SU-DHL-6 (cell line): Measurements from ENCODE around the gene SUSD2.

Experiments
- EZH2phosphoT487 ChIP-seq: fragments of 200-600 bp; sonication (generic), shearing (Covaris generic); conservative IDR thresholded peaks from 2 replicates; pipeline ENCODE4 v1.6.1; 2018; ENCODE audit warnings: mild to moderate bottlenecking, antibody characterized with exemption, low read length, moderate library complexity, mixed read lengths
- TF ChIP-seq, protein P1 (sequence below): fragments of 200-600 bp; sonication (generic); IDR thresholded peaks from one replicate; pipeline ENCODE4 v1.5.1; 2017; ENCODE audit warnings: antibody characterized with exemption, mild to moderate bottlenecking, low read length, moderate library complexity; ENCODE audit not compliant: insufficient read depth, poor library complexity, severe bottlenecking

DNA sequence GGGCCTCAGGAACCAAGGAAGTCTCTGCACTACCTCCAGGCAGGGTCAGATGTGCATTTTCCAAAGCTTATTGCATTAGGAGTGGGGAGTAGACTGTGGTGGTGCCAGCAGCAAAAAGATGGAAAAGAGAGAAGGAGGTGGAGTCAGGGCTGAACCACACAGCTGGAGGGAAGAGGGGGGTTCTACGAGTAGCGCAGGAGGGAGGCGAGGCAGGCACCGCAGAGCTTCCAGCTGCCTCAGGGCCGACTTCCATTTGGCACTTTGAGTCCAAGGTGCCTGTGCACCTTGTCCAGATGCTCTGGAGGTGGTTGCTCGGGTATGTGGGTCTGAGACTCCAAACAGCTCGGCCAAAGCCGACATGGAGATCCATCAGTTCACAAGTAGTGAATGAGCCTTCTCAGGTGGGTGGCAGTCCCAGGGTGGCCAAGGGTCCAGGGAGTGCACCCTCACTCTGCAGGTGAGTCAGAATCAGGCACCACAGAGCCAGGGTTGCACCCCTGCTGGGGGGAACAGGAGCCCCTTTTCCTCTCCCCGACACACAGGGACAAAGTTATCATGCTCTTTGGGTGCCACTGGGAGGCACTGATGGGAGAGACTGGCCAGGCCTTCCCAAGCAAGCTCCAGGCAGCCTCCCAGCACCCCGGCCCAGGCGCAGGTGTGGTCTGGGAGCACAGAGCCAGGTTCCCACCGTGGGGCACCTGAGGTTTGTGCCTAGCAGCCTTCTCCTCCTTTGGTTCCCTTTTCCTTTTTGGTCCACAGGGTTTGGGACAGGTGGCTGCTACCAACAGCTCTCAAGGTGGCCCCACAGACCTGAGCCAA lies 33.4 kb downstream of the SUSD2 start:
- TF ChIP-seq, protein P1, sequence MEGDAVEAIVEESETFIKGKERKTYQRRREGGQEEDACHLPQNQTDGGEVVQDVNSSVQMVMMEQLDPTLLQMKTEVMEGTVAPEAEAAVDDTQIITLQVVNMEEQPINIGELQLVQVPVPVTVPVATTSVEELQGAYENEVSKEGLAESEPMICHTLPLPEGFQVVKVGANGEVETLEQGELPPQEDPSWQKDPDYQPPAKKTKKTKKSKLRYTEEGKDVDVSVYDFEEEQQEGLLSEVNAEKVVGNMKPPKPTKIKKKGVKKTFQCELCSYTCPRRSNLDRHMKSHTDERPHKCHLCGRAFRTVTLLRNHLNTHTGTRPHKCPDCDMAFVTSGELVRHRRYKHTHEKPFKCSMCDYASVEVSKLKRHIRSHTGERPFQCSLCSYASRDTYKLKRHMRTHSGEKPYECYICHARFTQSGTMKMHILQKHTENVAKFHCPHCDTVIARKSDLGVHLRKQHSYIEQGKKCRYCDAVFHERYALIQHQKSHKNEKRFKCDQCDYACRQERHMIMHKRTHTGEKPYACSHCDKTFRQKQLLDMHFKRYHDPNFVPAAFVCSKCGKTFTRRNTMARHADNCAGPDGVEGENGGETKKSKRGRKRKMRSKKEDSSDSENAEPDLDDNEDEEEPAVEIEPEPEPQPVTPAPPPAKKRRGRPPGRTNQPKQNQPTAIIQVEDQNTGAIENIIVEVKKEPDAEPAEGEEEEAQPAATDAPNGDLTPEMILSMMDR = no peak
- TF ChIP-seq EZH2phosphoT487 = no peak
